ENCODE measurements around the gene ARNT2.
"Not testable (repeated sequence)": the region's sequence is repeated elsewhere in the genome, so short reads cannot be mapped to it uniquely, and the experiment has no call there.

The ARNT2 gene

GRCh38 chr15:80633221-80633620 is 229.0 kb downstream of the ARNT2 start:
- no peak for DNase-seq

GRCh38 chr15:80635953-80636352 is 231.8 kb downstream of the ARNT2 start:
- no peak for DNase-seq

GRCh38 chr15:80636675-80637074 is 232.5 kb downstream of the ARNT2 start:
- DNase-seq = no peak

GRCh38 chr15:80637747-80638146 is 233.6 kb downstream of the ARNT2 start:
- no peak for DNase-seq

- DNase-seq = no peak
These were observed 234.5 kb downstream of the ARNT2 start for GRCh38 chr15:80638553-80639167.

GRCh38 chr15:80639168-80639555 is 235.0 kb downstream of the ARNT2 start:
- no peak for DNase-seq

- no peak for DNase-seq
These were observed 236.4 kb downstream of the ARNT2 start for GRCh38 chr15:80640531-80641121.

- no peak for DNase-seq
These were observed 237.2 kb downstream of the ARNT2 start for GRCh38 chr15:80641384-80641783.

GRCh38 chr15:80643431-80643951 is 239.3 kb downstream of the ARNT2 start:
- DNase-seq = no peak

- no peak for DNase-seq
These were observed 241.4 kb downstream of the ARNT2 start for GRCh38 chr15:80645494-80646065.

- DNase-seq = not testable (repeated sequence)
These were observed 243.2 kb downstream of the ARNT2 start for GRCh38 chr15:80647424-80647823.
